GM19397 (cell line): ENCODE data around the gene ACSF2.
A peak's percentile ranks its signal among the peaks of the same experiment; 100 is the strongest.
"Not testable (repeated sequence)": the region's sequence is repeated elsewhere in the genome, so short reads cannot be mapped to it uniquely, and the experiment has no call there.

ENCODE experiments used
- ATAC-seq: cut with Tn5 transposase; IDR thresholded peaks from one replicate; pipeline ENCODE4 v1.9.1; 2021; ENCODE audit warnings: mild to moderate bottlenecking, moderate library complexity; ENCODE audit not compliant: unreplicated experiment

Gene ACSF2

GRCh38 chr17:50425682-50426471 is at the start of gene ACSF2:
TSS of gene ACSF2 (plus strand) at chr17:50426218. CDS start at chr17:50426262, 44 bp downstream.
- peak; percentile 65 for ATAC-seq

GRCh38 chr17:50379351-50380132 is 46.5 kb upstream of the ACSF2 start:
- ATAC-seq: no peak

- no peak for ATAC-seq
These were observed 45.4 kb upstream of the ACSF2 start for GRCh38 chr17:50380369-50381259.

GRCh38 chr17:50381260-50381815 is 44.7 kb upstream of the ACSF2 start:
- no peak for ATAC-seq

GRCh38 chr17:50381920-50382319 is 44.1 kb upstream of the ACSF2 start:
- ATAC-seq: no peak

- no peak for ATAC-seq
These were observed 43.1 kb upstream of the ACSF2 start for GRCh38 chr17:50382931-50383330.

GRCh38 chr17:50386510-50386909 is 39.5 kb upstream of the ACSF2 start:
- ATAC-seq: no peak

- ATAC-seq: no peak
These were observed 37.3 kb upstream of the ACSF2 start for GRCh38 chr17:50388728-50389127.

- no peak for ATAC-seq
These were observed 36.5 kb upstream of the ACSF2 start for GRCh38 chr17:50389534-50389933.

- ATAC-seq: no peak
These were observed 33.4 kb upstream of the ACSF2 start for GRCh38 chr17:50392621-50393020.

- ATAC-seq: no peak
These were observed 32.3 kb upstream of the ACSF2 start for GRCh38 chr17:50393700-50394099.

- no peak for ATAC-seq
These were observed 31.3 kb upstream of the ACSF2 start for GRCh38 chr17:50394711-50395110.

- no peak for ATAC-seq
These were observed 29.5 kb upstream of the ACSF2 start for GRCh38 chr17:50396261-50397110.

- peak; percentile 95 for ATAC-seq
These were observed 28.7 kb upstream of the ACSF2 start, which contains the start of gene LRRC59 for GRCh38 chr17:50397111-50397918. TSS of gene LRRC59 (minus strand) at chr17:50397523. CDS start at chr17:50397317, 206 bp downstream.

GRCh38 chr17:50397919-50398285 is 28.1 kb upstream of the ACSF2 start:
- ATAC-seq: no peak

GRCh38 chr17:50398672-50399071 is 27.3 kb upstream of the ACSF2 start:
- ATAC-seq: not testable (repeated sequence)

- ATAC-seq: not testable (repeated sequence)
These were observed 26.4 kb upstream of the ACSF2 start for GRCh38 chr17:50399591-50399990.

GRCh38 chr17:50405351-50405750 is 20.7 kb upstream of the ACSF2 start:
- ATAC-seq: not testable (repeated sequence)

- ATAC-seq: no peak
These were observed 19.4 kb upstream of the ACSF2 start for GRCh38 chr17:50406578-50406977.
